Activated CD8-positive, alpha-beta memory T cell treated with anti-CD3 and anti-CD28 coated beads, Interleukin-2, amount 50 U/mL, for 4 hours (primary cell): ENCODE measurements around the gene ZBTB20.

Source experiments
- DNase-seq: peaks from one replicate; pipeline ENCODE4 v3.0.0-alpha.2; 2020

ZBTB20 gene

GRCh38 chr3:114864970-114865369, 282.1 kb downstream of the ZBTB20 start:
- DNase-seq = no peak

GRCh38 chr3:114863848-114864247, 283.2 kb downstream of the ZBTB20 start:
- DNase-seq = no peak

- no peak for DNase-seq
These were observed 285.4 kb downstream of the ZBTB20 start for GRCh38 chr3:114861666-114862065.

- DNase-seq = no peak
These were observed 286.6 kb downstream of the ZBTB20 start for GRCh38 chr3:114860531-114860930.

- no peak for DNase-seq
These were observed 288.8 kb downstream of the ZBTB20 start for GRCh38 chr3:114858329-114858728.

- no peak for DNase-seq
These were observed 289.8 kb downstream of the ZBTB20 start for GRCh38 chr3:114857299-114857701.

GRCh38 chr3:114856835-114857234, 290.3 kb downstream of the ZBTB20 start:
- DNase-seq = no peak

GRCh38 chr3:114855839-114856238, 291.2 kb downstream of the ZBTB20 start:
- no peak for DNase-seq

- DNase-seq = no peak
These were observed 294.1 kb downstream of the ZBTB20 start for GRCh38 chr3:114852966-114853365.

- DNase-seq = no peak
These were observed 296.2 kb downstream of the ZBTB20 start for GRCh38 chr3:114850898-114851297.

GRCh38 chr3:114848643-114849350, 298.3 kb downstream of the ZBTB20 start:
- no peak for DNase-seq

- DNase-seq = no peak
These were observed 299.0 kb downstream of the ZBTB20 start for GRCh38 chr3:114848082-114848481.

- no peak for DNase-seq
These were observed 299.5 kb downstream of the ZBTB20 start for GRCh38 chr3:114847564-114847963.

GRCh38 chr3:114846779-114847178, 300.3 kb downstream of the ZBTB20 start:
- no peak for DNase-seq

- DNase-seq = no peak
These were observed 300.8 kb downstream of the ZBTB20 start for GRCh38 chr3:114846252-114846651.

GRCh38 chr3:114841515-114841914, 305.6 kb downstream of the ZBTB20 start:
- DNase-seq = no peak

GRCh38 chr3:114839476-114839875, 307.6 kb downstream of the ZBTB20 start:
- DNase-seq = no peak

GRCh38 chr3:114838025-114838424, 309.1 kb downstream of the ZBTB20 start:
- no peak for DNase-seq

GRCh38 chr3:114834175-114834940, 312.7 kb downstream of the ZBTB20 start:
- DNase-seq = no peak

GRCh38 chr3:114831861-114832260, 315.2 kb downstream of the ZBTB20 start:
- no peak for DNase-seq

- DNase-seq = no peak
These were observed 316.4 kb downstream of the ZBTB20 start for GRCh38 chr3:114830652-114831051.

- no peak for DNase-seq
These were observed 317.3 kb downstream of the ZBTB20 start for GRCh38 chr3:114829783-114830182.

GRCh38 chr3:114827495-114827894, 319.6 kb downstream of the ZBTB20 start:
- DNase-seq = no peak

- DNase-seq = no peak
These were observed 323.1 kb downstream of the ZBTB20 start for GRCh38 chr3:114824014-114824413.

GRCh38 chr3:114823061-114823460, 324.0 kb downstream of the ZBTB20 start:
- DNase-seq = no peak
